ENCODE results near the gene PLXNB3.

The PLXNB3 gene

GRCh38 chrX:153784325-153784967, 20.4 kb downstream of the PLXNB3 start:
- Histone ChIP-seq H3K27me3 (ENCODE audit: control insufficient read depth, insufficient read depth, low read length) (no peaks in the 10 kb centered on the region), H3K9me3 (ENCODE audit: control insufficient read depth, insufficient read depth, low read length) (peaks cover 22% of the 10 kb centered on the region), H3K36me3 (ENCODE audit: control insufficient read depth, insufficient read depth, low read length) (peaks cover 23% of the 10 kb centered on the region; the same call in 1 of the 2 replicates), H3K9ac (ENCODE audit: low read depth, low read length) (no peak overlapping the region), H3K4me1 (ENCODE audit: control insufficient read depth, insufficient read depth, low read length) (no peaks in the 10 kb centered on the region), H3K4me3 (ENCODE audit: low read depth, low read length) (no peak overlapping the region), H3K27ac (ENCODE audit: low read depth, low read length) (no peak overlapping the region)

GRCh38 chrX:153786669-153787068, 22.6 kb downstream of the PLXNB3 start:
- no peaks in the 10 kb centered on the region for H3K27me3 ChIP-seq (ENCODE audit: control insufficient read depth, insufficient read depth, low read length)
- H3K27ac ChIP-seq (ENCODE audit: low read depth, low read length) = no peak overlapping the region
- H3K9ac ChIP-seq (ENCODE audit: low read depth, low read length) = no peak overlapping the region
- H3K4me1 ChIP-seq (ENCODE audit: control insufficient read depth, insufficient read depth, low read length) = no peaks in the 10 kb centered on the region
- H3K9me3 ChIP-seq (ENCODE audit: control insufficient read depth, insufficient read depth, low read length) = peaks cover 30% of the 10 kb centered on the region
- H3K36me3 ChIP-seq (ENCODE audit: control insufficient read depth, insufficient read depth, low read length) = peaks cover 23% of the 10 kb centered on the region; the same call in 1 of the 2 replicates
- H3K4me3 ChIP-seq (ENCODE audit: low read depth, low read length) = no peak overlapping the region

- Histone ChIP-seq H3K27me3 (ENCODE audit: control insufficient read depth, insufficient read depth, low read length) (no peaks in the 10 kb centered on the region), H3K9me3 (ENCODE audit: control insufficient read depth, insufficient read depth, low read length) (peaks cover 27% of the 10 kb centered on the region), H3K36me3 (ENCODE audit: control insufficient read depth, insufficient read depth, low read length) (peaks cover 23% of the 10 kb centered on the region; the same call in 1 of the 2 replicates), H3K27ac (ENCODE audit: low read depth, low read length) (no peak overlapping the region), H3K4me1 (ENCODE audit: control insufficient read depth, insufficient read depth, low read length) (no peaks in the 10 kb centered on the region), H3K9ac (ENCODE audit: low read depth, low read length) (no peak overlapping the region), H3K4me3 (ENCODE audit: low read depth, low read length) (no peak overlapping the region)
Observed at GRCh38 chrX:153789654-153790053, 25.6 kb downstream of the PLXNB3 start.

- Histone ChIP-seq H3K36me3 (ENCODE audit: control insufficient read depth, insufficient read depth, low read length) (peaks cover 19% of the 10 kb centered on the region; the same call in 1 of the 2 replicates), H3K9ac (ENCODE audit: low read depth, low read length) (no peak overlapping the region), H3K27ac (ENCODE audit: low read depth, low read length) (no peak overlapping the region), H3K9me3 (ENCODE audit: control insufficient read depth, insufficient read depth, low read length) (peaks cover 30% of the 10 kb centered on the region), H3K4me3 (ENCODE audit: low read depth, low read length) (no peak overlapping the region), H3K4me1 (ENCODE audit: control insufficient read depth, insufficient read depth, low read length) (no peaks in the 10 kb centered on the region), H3K27me3 (ENCODE audit: control insufficient read depth, insufficient read depth, low read length) (no peaks in the 10 kb centered on the region)
Observed at GRCh38 chrX:153791104-153791852, 27.2 kb downstream of the PLXNB3 start.

- H3K9me3 ChIP-seq (ENCODE audit: control insufficient read depth, insufficient read depth, low read length) = peaks cover 34% of the 10 kb centered on the region
- H3K27me3 ChIP-seq (ENCODE audit: control insufficient read depth, insufficient read depth, low read length) = no peaks in the 10 kb centered on the region
- no peak overlapping the region for H3K4me3 ChIP-seq (ENCODE audit: low read depth, low read length)
- H3K36me3 ChIP-seq (ENCODE audit: control insufficient read depth, insufficient read depth, low read length) = peaks cover 27% of the 10 kb centered on the region
- H3K9ac ChIP-seq (ENCODE audit: low read depth, low read length) = no peak overlapping the region
- H3K4me1 ChIP-seq (ENCODE audit: control insufficient read depth, insufficient read depth, low read length) = no peaks in the 10 kb centered on the region
- H3K27ac ChIP-seq (ENCODE audit: low read depth, low read length) = no peak overlapping the region
Observed at GRCh38 chrX:153792368-153792767, 28.3 kb downstream of the PLXNB3 start.

- Histone ChIP-seq H3K27ac (ENCODE audit: low read depth, low read length) (peak overlapping the region; percentile 90), H3K9me3 (ENCODE audit: control insufficient read depth, insufficient read depth, low read length) (peaks cover 38% of the 10 kb centered on the region), H3K36me3 (ENCODE audit: control insufficient read depth, insufficient read depth, low read length) (peaks cover 28% of the 10 kb centered on the region)
Observed at GRCh38 chrX:153793291-153793690, 29.2 kb downstream of the PLXNB3 start.

GRCh38 chrX:153794018-153794896, 30.2 kb downstream of the PLXNB3 start, which contains the start of the genes IDH3G and SSR4:
IDH3G (minus strand) TSS chrX:153794375; CDS start chrX:153794326, 49 bp downstream.
SSR4 (plus strand) TSS chrX:153794668; CDS start chrX:153794688, 20 bp downstream.
- Histone ChIP-seq H3K9me3 (ENCODE audit: control insufficient read depth, insufficient read depth, low read length) (peaks cover 38% of the 10 kb centered on the region), H3K27me3 (ENCODE audit: control insufficient read depth, insufficient read depth, low read length) (no peaks in the 10 kb centered on the region), H3K4me3 (ENCODE audit: low read depth, low read length) (peak within 1 kb of the TSS; percentile 95), H3K9ac (ENCODE audit: low read depth, low read length) (peak within 1 kb of the TSS; percentile 96), H3K36me3 (ENCODE audit: control insufficient read depth, insufficient read depth, low read length) (peaks cover 33% of the 10 kb centered on the region), H3K27ac (ENCODE audit: low read depth, low read length) (peak within 1 kb of the TSS; percentile 90), H3K4me1 (ENCODE audit: control insufficient read depth, insufficient read depth, low read length) (no peaks in the 10 kb centered on the region)

More at GRCh38 chrX:153793291-153793690, 29.2 kb downstream of the PLXNB3 start:
- no peaks in the 10 kb centered on the region for H3K4me1 ChIP-seq (ENCODE audit: control insufficient read depth, insufficient read depth, low read length)
- peak overlapping the region; percentile 24; the same call in 1 of the 2 replicates for H3K9ac ChIP-seq (ENCODE audit: low read depth, low read length)
- H3K27me3 ChIP-seq (ENCODE audit: control insufficient read depth, insufficient read depth, low read length) = no peaks in the 10 kb centered on the region
- peak overlapping the region; percentile 95 for H3K4me3 ChIP-seq (ENCODE audit: low read depth, low read length)

GRCh38 chrX:153794897-153795816, 31.1 kb downstream of the PLXNB3 start:
- H3K4me3 ChIP-seq (ENCODE audit: low read depth, low read length) = peak overlapping the region; percentile 95

GRCh38 chrX:153797415-153798015, 33.5 kb downstream of the PLXNB3 start:
- H3K9ac ChIP-seq (ENCODE audit: low read depth, low read length) = no peak overlapping the region
- H3K27ac ChIP-seq (ENCODE audit: low read depth, low read length) = no peak overlapping the region
- no peak overlapping the region for H3K4me3 ChIP-seq (ENCODE audit: low read depth, low read length)
- peaks cover 34% of the 10 kb centered on the region for H3K36me3 ChIP-seq (ENCODE audit: control insufficient read depth, insufficient read depth, low read length)
- H3K27me3 ChIP-seq (ENCODE audit: control insufficient read depth, insufficient read depth, low read length) = no peaks in the 10 kb centered on the region
- H3K9me3 ChIP-seq (ENCODE audit: control insufficient read depth, insufficient read depth, low read length) = peaks cover 40% of the 10 kb centered on the region
- no peaks in the 10 kb centered on the region for H3K4me1 ChIP-seq (ENCODE audit: control insufficient read depth, insufficient read depth, low read length)

More at GRCh38 chrX:153794897-153795816, 31.1 kb downstream of the PLXNB3 start:
- peaks cover 34% of the 10 kb centered on the region for H3K36me3 ChIP-seq (ENCODE audit: control insufficient read depth, insufficient read depth, low read length)
- H3K27ac ChIP-seq (ENCODE audit: low read depth, low read length) = peak overlapping the region; percentile 80
- no peaks in the 10 kb centered on the region for H3K4me1 ChIP-seq (ENCODE audit: control insufficient read depth, insufficient read depth, low read length)
- no peaks in the 10 kb centered on the region for H3K27me3 ChIP-seq (ENCODE audit: control insufficient read depth, insufficient read depth, low read length)
- peak overlapping the region; percentile 75 for H3K9ac ChIP-seq (ENCODE audit: low read depth, low read length)
- peaks cover 33% of the 10 kb centered on the region for H3K9me3 ChIP-seq (ENCODE audit: control insufficient read depth, insufficient read depth, low read length)
